H1 (cell line): ENCODE results near the gene GPR143. TPM values are rescaled to one million over a fixed set of nuclear protein-coding genes. Genes with fewer than 3 reads are reported as not detected.
A peak's percentile ranks its signal among the peaks of the same experiment; 100 is the strongest.

Experiments used
- CHD1 ChIP-seq: IDR thresholded peaks from 2 replicates; pipeline ENCODE4 v1.6.1; 2012; ENCODE audit warnings: low read depth, low read length, improper control_type of control experiment
- TEAD4 ChIP-seq: IDR thresholded peaks from 2 replicates; pipeline ENCODE4 v1.6.1; 2012; ENCODE audit warnings: low read depth, low read length, inconsistent platforms, mixed read lengths
- polyA plus RNA-seq, 7 experiments: library from polyadenylated mRNA; depleted of rRNA in 3 of 7; stranded (reverse) in 5 of 7; unstranded in 2 of 7; fragments of >200 nt in 5 of 7; fragments of 200-250 nt in 2 of 7; gene quantifications; 1 replicate in 5 of 7; 2 replicates in 1 of 7; 4 replicates in 1 of 7; pipeline versions ENCODE4 v1.2.1 to v1.2.3, GENCODE V29; 2011 to 2013; ENCODE audit warnings: missing spikeins in 2 of 7, mixed read lengths in 2 of 7
- total RNA-seq: library from RNA; stranded (reverse); fragmentation: NEBNext Ultra II Directional; extraction: Animal tissue kit (Norgen Biotek cat#: 25700); gene quantifications from 2 replicates; pipeline ENCODE4 v1.2.1, GENCODE V29; 2021

GPR143 gene
- total and polyA plus RNA-seq, 2 of the 8 experiments (the other 6 are each of a cell fraction or from before 2014, with no cell fraction given): 18.5 to 30.7 TPM

DNA sequence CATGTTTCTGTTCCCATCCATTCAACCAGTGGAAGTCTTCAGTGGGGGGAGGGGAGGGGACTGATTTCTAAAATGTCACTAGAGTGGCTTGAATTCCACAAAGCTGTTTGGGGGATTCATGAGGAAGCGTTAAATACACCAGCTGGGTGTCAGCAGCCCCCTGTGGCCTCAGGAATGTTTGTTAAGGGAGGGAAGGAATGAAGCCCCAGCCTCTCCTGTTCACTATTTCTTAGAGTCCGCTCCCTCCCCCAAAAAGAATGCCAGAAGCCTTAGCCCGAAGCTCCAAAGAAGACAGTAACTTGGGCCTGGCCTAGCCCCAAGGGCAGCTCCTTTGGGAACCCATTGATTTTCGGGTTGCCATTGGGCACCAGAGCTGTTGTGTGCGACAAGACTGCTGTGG lies 23.9 kb upstream of the GPR143 start (continued):
- TF ChIP-seq TEAD4: peak; percentile 89
- TF ChIP-seq CHD1: no peak
